GM23338 (cell line): ENCODE measurements around the gene PPP6R2.

Experiments
- CREB1 ChIP-seq: fragments of 250-450 bp; sonication (Bioruptor Pico); IDR thresholded peaks from 2 replicates; pipeline ENCODE4 v1.5.0; 2020; ENCODE audit warnings: low read depth, mild to moderate bottlenecking, moderate library complexity
- EZH2 ChIP-seq: fragments of 200-600 bp; sonication (generic); IDR thresholded peaks from one replicate; pipeline ENCODE4 v1.8.0; 2017; ENCODE audit warnings: antibody characterized with exemption, mild to moderate bottlenecking, low read depth; ENCODE audit not compliant: unreplicated experiment
- EZH2phosphoT487 ChIP-seq: fragments of 200-600 bp; sonication (generic); IDR thresholded peaks from one replicate; pipeline ENCODE4 v1.8.1; 2018; ENCODE audit warnings: antibody characterized with exemption; ENCODE audit not compliant: unreplicated experiment
- JUNB ChIP-seq: IDR thresholded peaks from one replicate; pipeline ENCODE4 v1.6.1; 2016; ENCODE audit warnings: antibody characterized with exemption; ENCODE audit not compliant: unreplicated experiment
- NANOG ChIP-seq: IDR thresholded peaks from 2 replicates; pipeline ENCODE4 v1.6.1; 2016; ENCODE audit warnings: antibody characterized with exemption, borderline replicate concordance
- POLR2AphosphoS5 ChIP-seq: IDR thresholded peaks from 2 replicates; pipeline ENCODE4 v1.6.1; 2016; ENCODE audit warnings: antibody characterized with exemption, low read depth
- STAT1 ChIP-seq: IDR thresholded peaks from one replicate; pipeline ENCODE4 v1.6.1; 2016; ENCODE audit warnings: antibody characterized with exemption; ENCODE audit not compliant: unreplicated experiment
- ZNF114 ChIP-seq: fragments of 250-450 bp; sonication (Bioruptor Pico); IDR thresholded peaks from 2 replicates; pipeline ENCODE4 v1.5.0; 2020; ENCODE audit warnings: mild to moderate bottlenecking, moderate library complexity
- ZNF331 ChIP-seq: fragments of 250-450 bp; sonication (Bioruptor Pico); IDR thresholded peaks from 2 replicates; pipeline ENCODE4 v1.5.0; 2020; ENCODE audit warnings: low read depth, mild to moderate bottlenecking, moderate library complexity
- TF ChIP-seq, protein P1 (sequence below), 2 experiments: fragments of 200-600 bp in 1 of 2; sonication (generic) in 1 of 2; conservative IDR thresholded peaks; 2 replicates each; pipeline versions ENCODE4 v1.5.1 to v1.6.1; 2016 to 2017; ENCODE audit warnings: antibody characterized with exemption in 2 of 2, low read depth in 2 of 2, mild to moderate bottlenecking in 2 of 2, moderate library complexity in 1 of 2
- TF ChIP-seq, protein P2 (sequence below): IDR thresholded peaks from one replicate; pipeline ENCODE4 v1.6.1; 2018; ENCODE audit warnings: antibody characterized with exemption; ENCODE audit not compliant: unreplicated experiment

DNA sequence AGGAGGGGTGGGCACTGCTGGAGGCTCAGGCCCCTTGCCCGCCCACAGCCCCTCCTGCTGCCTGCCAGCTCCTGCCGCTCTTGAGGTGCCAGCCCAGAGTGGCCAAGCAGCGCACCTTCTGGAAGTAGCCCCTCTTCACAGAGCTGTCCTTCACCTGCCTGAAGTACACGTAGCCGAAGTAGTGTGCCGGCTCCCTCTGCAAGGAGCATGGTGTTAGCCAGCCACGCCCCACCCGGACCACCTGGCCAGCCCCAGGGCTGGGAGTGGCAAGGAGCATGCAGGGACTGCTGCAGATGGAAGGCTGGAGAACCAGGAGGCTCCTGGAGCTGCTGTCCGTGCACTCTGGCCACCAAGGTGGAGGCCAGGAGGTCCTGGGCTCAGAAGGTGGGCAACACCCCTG, 25.9 kb upstream of the PPP6R2 start:
- TF ChIP-seq, protein P1, sequence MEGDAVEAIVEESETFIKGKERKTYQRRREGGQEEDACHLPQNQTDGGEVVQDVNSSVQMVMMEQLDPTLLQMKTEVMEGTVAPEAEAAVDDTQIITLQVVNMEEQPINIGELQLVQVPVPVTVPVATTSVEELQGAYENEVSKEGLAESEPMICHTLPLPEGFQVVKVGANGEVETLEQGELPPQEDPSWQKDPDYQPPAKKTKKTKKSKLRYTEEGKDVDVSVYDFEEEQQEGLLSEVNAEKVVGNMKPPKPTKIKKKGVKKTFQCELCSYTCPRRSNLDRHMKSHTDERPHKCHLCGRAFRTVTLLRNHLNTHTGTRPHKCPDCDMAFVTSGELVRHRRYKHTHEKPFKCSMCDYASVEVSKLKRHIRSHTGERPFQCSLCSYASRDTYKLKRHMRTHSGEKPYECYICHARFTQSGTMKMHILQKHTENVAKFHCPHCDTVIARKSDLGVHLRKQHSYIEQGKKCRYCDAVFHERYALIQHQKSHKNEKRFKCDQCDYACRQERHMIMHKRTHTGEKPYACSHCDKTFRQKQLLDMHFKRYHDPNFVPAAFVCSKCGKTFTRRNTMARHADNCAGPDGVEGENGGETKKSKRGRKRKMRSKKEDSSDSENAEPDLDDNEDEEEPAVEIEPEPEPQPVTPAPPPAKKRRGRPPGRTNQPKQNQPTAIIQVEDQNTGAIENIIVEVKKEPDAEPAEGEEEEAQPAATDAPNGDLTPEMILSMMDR (conservative IDR thresholded peaks at IDR 0.05; ENCODE audit: low read depth in 2 of 2): no peak
- TF ChIP-seq EZH2phosphoT487 (no peak), POLR2AphosphoS5 (no peak), EZH2 (no peak), CREB1 (CRISPR knock-in tag) (no peak), STAT1 (no peak), ZNF331 (no peak), JUNB (no peak), ZNF114 (CRISPR knock-in tag) (no peak), NANOG (no peak)
- TF ChIP-seq, protein P2, sequence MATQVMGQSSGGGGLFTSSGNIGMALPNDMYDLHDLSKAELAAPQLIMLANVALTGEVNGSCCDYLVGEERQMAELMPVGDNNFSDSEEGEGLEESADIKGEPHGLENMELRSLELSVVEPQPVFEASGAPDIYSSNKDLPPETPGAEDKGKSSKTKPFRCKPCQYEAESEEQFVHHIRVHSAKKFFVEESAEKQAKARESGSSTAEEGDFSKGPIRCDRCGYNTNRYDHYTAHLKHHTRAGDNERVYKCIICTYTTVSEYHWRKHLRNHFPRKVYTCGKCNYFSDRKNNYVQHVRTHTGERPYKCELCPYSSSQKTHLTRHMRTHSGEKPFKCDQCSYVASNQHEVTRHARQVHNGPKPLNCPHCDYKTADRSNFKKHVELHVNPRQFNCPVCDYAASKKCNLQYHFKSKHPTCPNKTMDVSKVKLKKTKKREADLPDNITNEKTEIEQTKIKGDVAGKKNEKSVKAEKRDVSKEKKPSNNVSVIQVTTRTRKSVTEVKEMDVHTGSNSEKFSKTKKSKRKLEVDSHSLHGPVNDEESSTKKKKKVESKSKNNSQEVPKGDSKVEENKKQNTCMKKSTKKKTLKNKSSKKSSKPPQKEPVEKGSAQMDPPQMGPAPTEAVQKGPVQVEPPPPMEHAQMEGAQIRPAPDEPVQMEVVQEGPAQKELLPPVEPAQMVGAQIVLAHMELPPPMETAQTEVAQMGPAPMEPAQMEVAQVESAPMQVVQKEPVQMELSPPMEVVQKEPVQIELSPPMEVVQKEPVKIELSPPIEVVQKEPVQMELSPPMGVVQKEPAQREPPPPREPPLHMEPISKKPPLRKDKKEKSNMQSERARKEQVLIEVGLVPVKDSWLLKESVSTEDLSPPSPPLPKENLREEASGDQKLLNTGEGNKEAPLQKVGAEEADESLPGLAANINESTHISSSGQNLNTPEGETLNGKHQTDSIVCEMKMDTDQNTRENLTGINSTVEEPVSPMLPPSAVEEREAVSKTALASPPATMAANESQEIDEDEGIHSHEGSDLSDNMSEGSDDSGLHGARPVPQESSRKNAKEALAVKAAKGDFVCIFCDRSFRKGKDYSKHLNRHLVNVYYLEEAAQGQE: no peak
